ENCODE results near the gene DNM3. TPM values are rescaled to one million over a fixed set of nuclear protein-coding genes. Genes with fewer than 3 reads are reported as not detected.

Gene DNM3
- total RNA-seq, 1 donor from 2014 or later, result 3.4 TPM

- no peak for DNase-seq (ENCODE audit: extremely low read depth, low read depth, low spot score)
Measured at GRCh38 chr1:172460177-172460576, 618.9 kb downstream of the DNM3 start.

- DNase-seq (ENCODE audit: extremely low read depth, low read depth, low spot score), result no peak
Measured at GRCh38 chr1:172460887-172461315, 619.6 kb downstream of the DNM3 start.

Other genes with a start within 250 kb of the DNM3 start
- gene MYOCOS, start 219.3 kb upstream of the DNM3 start, total RNA-seq, result not detected in 2 replicates
- 0.29 TPM in 1 of 2 replicates, not detected in the other for gene MYOC, start 188.8 kb upstream of the DNM3 start, total RNA-seq
- 3.9 and 10.3 TPM in 2 replicates for gene VAMP4, start 99.4 kb upstream of the DNM3 start, total RNA-seq
- 31.8 and 33.7 TPM in 2 replicates for gene METTL13, start 59.8 kb upstream of the DNM3 start, total RNA-seq

Measured in glomerular endothelial cell (primary cell).